Neural crest cell (in vitro differentiated cells): ENCODE data around the gene FKBP6. TPM values are rescaled to one million over a fixed set of nuclear protein-coding genes. Genes with fewer than 3 reads are reported as not detected.
A peak's percentile ranks its signal among the peaks of the same experiment; 100 is the strongest.
"Not testable (repeated sequence)": the region's sequence is repeated elsewhere in the genome, so short reads cannot be mapped to it uniquely, and the experiment has no call there.

ENCODE experiments used
- DNase-seq: peaks from one replicate; pipeline ENCODE4 v3.0.0; 2021; ENCODE audit warnings: low read depth, mixed read lengths, low spot score
- H3K27ac Mint-ChIP-seq: one replicate; pipeline ENCODE4 v1.8.0; 2021; ENCODE audit warnings: mild to moderate bottlenecking, mixed read lengths; ENCODE audit not compliant: unreplicated experiment
- H3K27me3 Mint-ChIP-seq: 2 replicates; pipeline ENCODE4 v1.8.0; 2021; ENCODE audit warnings: low read depth, mild to moderate bottlenecking, mixed read lengths
- H3K36me3 Mint-ChIP-seq: 2 replicates; pipeline ENCODE4 v1.8.0; 2021; ENCODE audit warnings: low read depth, mild to moderate bottlenecking, mixed read lengths
- H3K4me1 Mint-ChIP-seq: 2 replicates; pipeline ENCODE4 v1.8.0; 2021; ENCODE audit warnings: mixed read lengths
- H3K4me3 Mint-ChIP-seq: one replicate; pipeline ENCODE4 v1.8.0; 2021; ENCODE audit warnings: mild to moderate bottlenecking, mixed read lengths
- H3K9me3 Mint-ChIP-seq: 2 replicates; pipeline ENCODE4 v1.8.0; 2021; ENCODE audit warnings: mixed read lengths
- CTCF ChIP-seq: fragments of 200-600 bp; sonication (generic); conservative IDR thresholded peaks from 2 replicates; pipeline ENCODE4 v1.5.0; 2021; ENCODE audit warnings: antibody characterized with exemption, mild to moderate bottlenecking
- total RNA-seq: library from RNA; stranded (reverse); gene quantifications from 2 replicates; pipeline ENCODE4 v1.2.1, GENCODE V29; 2021

FKBP6 gene
- total RNA-seq, 1 donor from 2014 or later, result not detected

DNA sequence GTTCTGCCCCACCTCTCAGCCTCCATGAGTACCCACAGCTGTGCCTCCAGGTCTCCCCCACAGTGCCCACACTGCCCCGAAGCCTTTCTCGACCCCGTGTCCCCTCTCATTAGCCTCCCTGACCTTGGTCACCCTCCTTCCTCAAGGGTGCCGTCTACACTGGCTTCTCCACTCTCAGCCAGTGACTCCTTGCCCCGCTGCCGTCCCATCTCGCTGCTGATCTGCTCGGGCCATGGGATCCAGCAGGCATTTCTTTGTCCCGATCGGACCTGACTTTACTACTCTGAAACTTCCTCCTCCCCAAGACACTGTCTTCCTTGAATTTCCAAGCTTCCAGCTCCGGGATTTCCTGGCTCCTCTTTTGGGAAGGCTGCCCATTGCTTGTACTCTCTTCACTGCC, 31.3 kb downstream of the FKBP6 start:
- TF ChIP-seq CTCF, result no peak
- no peak overlapping the region for H3K4me3 Mint-ChIP-seq
- H3K27me3 Mint-ChIP-seq, result no peaks in the 10 kb centered on the region
- no peak overlapping the region for H3K27ac Mint-ChIP-seq
- no peaks in the 10 kb centered on the region for H3K36me3 Mint-ChIP-seq
- peaks cover 3% of the 10 kb centered on the region for H3K9me3 Mint-ChIP-seq
- DNase-seq, result no peak
- peaks cover 19% of the 10 kb centered on the region for H3K4me1 Mint-ChIP-seq

DNA sequence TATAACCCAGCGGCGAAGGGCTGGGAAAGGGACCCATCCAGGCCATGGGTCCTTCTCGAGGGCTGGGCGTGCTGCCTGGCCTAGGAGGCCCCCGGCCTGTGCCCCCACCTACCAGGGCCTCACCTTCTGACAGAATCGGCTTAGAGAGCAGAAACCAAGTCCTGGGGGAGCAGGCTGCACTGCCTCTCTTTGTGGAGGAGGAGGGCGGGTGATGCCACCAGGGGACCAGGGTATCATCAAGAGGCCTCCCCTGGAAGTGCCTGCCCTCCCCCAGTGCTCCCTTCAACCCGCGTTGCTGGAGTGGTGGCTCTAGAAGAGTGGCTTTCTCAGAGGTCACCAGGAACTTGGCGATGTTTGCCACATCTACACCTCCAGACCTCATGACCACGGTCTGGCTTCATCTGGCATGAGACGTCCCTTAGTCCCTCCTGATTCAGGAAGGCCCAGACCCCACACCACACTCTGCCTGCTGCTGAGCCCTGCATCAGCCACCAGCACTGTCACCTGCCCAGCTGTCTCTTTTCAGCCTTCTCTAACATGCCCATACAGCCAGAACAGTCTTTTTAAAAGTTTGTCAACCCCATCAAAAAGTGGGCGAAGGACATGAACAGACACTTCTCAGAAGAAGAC, 31.9 kb downstream of the FKBP6 start:
- no peaks in the 10 kb centered on the region for H3K27me3 Mint-ChIP-seq
- no peak for DNase-seq
- TF ChIP-seq CTCF, result no peak
- no peaks in the 10 kb centered on the region for H3K36me3 Mint-ChIP-seq
- H3K27ac Mint-ChIP-seq, result no peak overlapping the region
- H3K4me1 Mint-ChIP-seq, result peaks cover 14% of the 10 kb centered on the region
- no peak overlapping the region for H3K4me3 Mint-ChIP-seq
- peaks cover 3% of the 10 kb centered on the region for H3K9me3 Mint-ChIP-seq

DNA sequence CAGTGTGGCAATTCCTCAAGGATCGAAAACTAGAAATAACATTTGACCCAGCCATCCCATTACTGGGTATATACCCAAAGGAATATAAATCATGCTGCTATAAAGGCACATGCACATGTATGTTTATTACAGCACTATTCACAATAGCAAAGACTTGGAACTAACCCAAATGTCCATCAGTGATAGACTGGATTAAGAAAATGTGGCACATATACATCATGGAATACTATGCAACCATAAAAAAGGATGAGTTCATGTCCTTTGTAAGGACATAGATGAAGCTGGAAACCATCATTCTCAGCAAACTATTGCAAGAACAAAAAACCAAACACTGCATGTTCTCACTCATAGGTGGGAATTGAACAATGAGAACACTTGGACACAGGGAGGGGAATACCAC, 32.6 kb downstream of the FKBP6 start:
- not testable (repeated sequence) for H3K27ac Mint-ChIP-seq, H3K4me1 Mint-ChIP-seq, H3K27me3 Mint-ChIP-seq, H3K4me3 Mint-ChIP-seq, DNase-seq, H3K9me3 Mint-ChIP-seq, H3K36me3 Mint-ChIP-seq

- H3K4me1 Mint-ChIP-seq, result peaks cover 9% of the 10 kb centered on the region
- H3K4me3 Mint-ChIP-seq, result no peak overlapping the region
- peak overlapping the region; percentile 81 for H3K27ac Mint-ChIP-seq
- no peaks in the 10 kb centered on the region for H3K27me3 Mint-ChIP-seq
- peaks cover 3% of the 10 kb centered on the region for H3K9me3 Mint-ChIP-seq
- DNase-seq, result no peak
- H3K36me3 Mint-ChIP-seq, result no peaks in the 10 kb centered on the region
- no peak for TF ChIP-seq CTCF
These were observed 35.5 kb downstream of the FKBP6 start for GRCh38 chr7:73363225-73364005.

GRCh38 chr7:73364006-73364728, 36.2 kb downstream of the FKBP6 start:
- no peaks in the 10 kb centered on the region for H3K27me3 Mint-ChIP-seq
- peaks cover 3% of the 10 kb centered on the region for H3K9me3 Mint-ChIP-seq

More at GRCh38 chr7:73364006-73364728, 36.2 kb downstream of the FKBP6 start:
- no peak for DNase-seq
- H3K36me3 Mint-ChIP-seq, result no peaks in the 10 kb centered on the region
- no peak for TF ChIP-seq CTCF
- H3K27ac Mint-ChIP-seq, result no peak overlapping the region
- no peak overlapping the region for H3K4me3 Mint-ChIP-seq
- peaks cover 8% of the 10 kb centered on the region for H3K4me1 Mint-ChIP-seq
